ENCODE data around the gene APRT. TPM values are rescaled to one million over a fixed set of nuclear protein-coding genes. Genes with fewer than 3 reads are reported as not detected.

The APRT gene
- total RNA-seq, 1 donor from 2014 or later = 300 TPM

GRCh38 chr16:88837806-88838205 is 26.1 kb upstream of the APRT start:
- no peak overlapping the region for H3K4me3 ChIP-seq (ENCODE audit: low read depth, low read length)
- TF ChIP-seq, protein P1, sequence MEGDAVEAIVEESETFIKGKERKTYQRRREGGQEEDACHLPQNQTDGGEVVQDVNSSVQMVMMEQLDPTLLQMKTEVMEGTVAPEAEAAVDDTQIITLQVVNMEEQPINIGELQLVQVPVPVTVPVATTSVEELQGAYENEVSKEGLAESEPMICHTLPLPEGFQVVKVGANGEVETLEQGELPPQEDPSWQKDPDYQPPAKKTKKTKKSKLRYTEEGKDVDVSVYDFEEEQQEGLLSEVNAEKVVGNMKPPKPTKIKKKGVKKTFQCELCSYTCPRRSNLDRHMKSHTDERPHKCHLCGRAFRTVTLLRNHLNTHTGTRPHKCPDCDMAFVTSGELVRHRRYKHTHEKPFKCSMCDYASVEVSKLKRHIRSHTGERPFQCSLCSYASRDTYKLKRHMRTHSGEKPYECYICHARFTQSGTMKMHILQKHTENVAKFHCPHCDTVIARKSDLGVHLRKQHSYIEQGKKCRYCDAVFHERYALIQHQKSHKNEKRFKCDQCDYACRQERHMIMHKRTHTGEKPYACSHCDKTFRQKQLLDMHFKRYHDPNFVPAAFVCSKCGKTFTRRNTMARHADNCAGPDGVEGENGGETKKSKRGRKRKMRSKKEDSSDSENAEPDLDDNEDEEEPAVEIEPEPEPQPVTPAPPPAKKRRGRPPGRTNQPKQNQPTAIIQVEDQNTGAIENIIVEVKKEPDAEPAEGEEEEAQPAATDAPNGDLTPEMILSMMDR (conservative IDR thresholded peaks at IDR 0.05; ENCODE audit: low read depth, low read length) = no peak
- no peak for DNase-seq (ENCODE audit: low read depth)

- H3K4me3 ChIP-seq (ENCODE audit: low read depth, low read length) = no peak overlapping the region
- DNase-seq (ENCODE audit: low read depth) = no peak
- TF ChIP-seq, protein P1 (conservative IDR thresholded peaks at IDR 0.05; ENCODE audit: low read depth, low read length) = no peak
Measured at GRCh38 chr16:88836791-88837190, 25.1 kb upstream of the APRT start.

DNA sequence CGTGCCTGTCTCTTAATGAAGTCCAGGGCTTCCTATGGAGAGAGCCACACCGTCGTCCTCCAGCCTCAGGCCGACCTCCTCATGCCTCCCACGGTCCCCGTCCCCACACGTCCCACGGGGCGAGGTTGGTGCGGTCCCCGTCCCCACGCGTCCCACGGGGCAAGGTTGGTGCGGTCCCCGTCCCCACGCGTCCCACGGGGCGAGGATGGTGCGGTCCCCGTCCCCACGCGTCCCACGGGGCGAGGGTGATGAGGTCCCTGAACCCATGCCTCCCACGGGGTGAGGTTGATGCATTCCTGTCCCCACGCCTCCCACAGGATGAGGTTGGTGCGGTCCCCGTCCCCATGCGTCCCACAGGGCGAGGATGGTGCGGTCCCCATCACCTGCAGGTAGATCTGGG is 24.1 kb upstream of the APRT start:
- H3K4me3 ChIP-seq (ENCODE audit: low read depth, low read length) = no peak overlapping the region
- no peak for DNase-seq (ENCODE audit: low read depth)
- TF ChIP-seq, protein P1 (conservative IDR thresholded peaks at IDR 0.05; ENCODE audit: low read depth, low read length) = no peak

- H3K4me3 ChIP-seq (ENCODE audit: low read depth, low read length) = no peak overlapping the region
- TF ChIP-seq, protein P1 (conservative IDR thresholded peaks at IDR 0.05; ENCODE audit: low read depth, low read length) = no peak
- DNase-seq (ENCODE audit: low read depth) = no peak
Measured at GRCh38 chr16:88835383-88835782, 23.7 kb upstream of the APRT start.

- DNase-seq (ENCODE audit: low read depth) = no peak
- TF ChIP-seq, protein P1 (conservative IDR thresholded peaks at IDR 0.05; ENCODE audit: low read depth, low read length) = no peak
- H3K4me3 ChIP-seq (ENCODE audit: low read depth, low read length) = no peak overlapping the region
Measured at GRCh38 chr16:88834670-88835069, 22.9 kb upstream of the APRT start.

- H3K4me3 ChIP-seq (ENCODE audit: low read depth, low read length) = no peak overlapping the region
- DNase-seq (ENCODE audit: low read depth) = no peak
- TF ChIP-seq, protein P1 (conservative IDR thresholded peaks at IDR 0.05; ENCODE audit: low read depth, low read length) = no peak
Measured at GRCh38 chr16:88833086-88833485, 21.4 kb upstream of the APRT start.

DNA sequence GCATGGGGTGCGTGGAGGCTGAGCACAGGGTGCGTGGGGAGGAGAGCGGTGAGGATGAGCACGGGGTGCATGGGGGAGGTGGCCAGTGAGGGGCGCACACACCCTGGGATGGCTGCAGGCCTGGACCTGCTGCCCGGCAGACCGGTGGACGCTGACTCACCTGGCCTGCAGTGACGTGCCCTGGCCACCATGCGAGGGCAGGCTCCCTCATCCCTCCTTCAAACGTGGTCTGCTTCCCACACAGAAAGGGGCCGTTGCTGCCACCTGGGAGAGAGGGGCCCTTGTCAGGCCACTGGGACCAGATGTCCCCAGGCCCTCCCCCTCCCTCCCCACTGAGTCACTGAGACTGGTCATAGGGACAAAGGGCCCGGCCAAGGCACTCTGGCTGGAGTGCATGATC is 20.1 kb upstream of the APRT start:
- no peak overlapping the region for H3K4me3 ChIP-seq (ENCODE audit: low read depth, low read length)
- TF ChIP-seq, protein P1 (conservative IDR thresholded peaks at IDR 0.05; ENCODE audit: low read depth, low read length) = no peak
- DNase-seq (ENCODE audit: low read depth) = no peak

Data from epithelial cell of proximal tubule (primary cell).